CD14-positive monocyte (primary cell): ENCODE results near the gene ZNF318. TPM values are rescaled to one million over a fixed set of nuclear protein-coding genes. Genes with fewer than 3 reads are reported as not detected.
"Not testable (repeated sequence)": the region's sequence is repeated elsewhere in the genome, so short reads cannot be mapped to it uniquely, and the experiment has no call there.

Source experiments
- DNase-seq, 3 donors: peaks; one replicate each; pipeline ENCODE4 v3.0.0-alpha.2; 2011 to 2022
- H2AFZ ChIP-seq: 2 replicates; pipeline ENCODE4 v1.6.0; 2012; ENCODE audit warnings: mild to moderate bottlenecking, low read depth, low read length, inconsistent platforms; ENCODE audit not compliant: insufficient read depth, poor library complexity, severe bottlenecking
- H3K27ac ChIP-seq, 2 donors: 1 replicate in 1 of 2; 2 replicates in 1 of 2; pipeline ENCODE4 v1.5.1; 2012 to 2013; ENCODE audit warnings: low read length in 2 of 2, control low read depth in 1 of 2, inconsistent platforms in 1 of 2, low read depth in 1 of 2, mild to moderate bottlenecking in 1 of 2
- H3K27me3 ChIP-seq, 2 donors: one replicate each; pipeline versions ENCODE4 v1.6.0 to v1.6.1; 2011 to 2013; ENCODE audit warnings: low read length in 2 of 2; ENCODE audit not compliant: control insufficient read depth in 2 of 2, insufficient read depth in 2 of 2
- H3K36me3 ChIP-seq, 2 donors: replicated peaks in 1 of 2; 1 replicate in 1 of 2; 2 replicates in 1 of 2; pipeline versions ENCODE4 v1.5.1 to v1.6.1; 2012 to 2013; ENCODE audit warnings: low read length in 2 of 2, control low read depth in 1 of 2, inconsistent platforms in 1 of 2, mild to moderate bottlenecking in 1 of 2; ENCODE audit not compliant: insufficient read depth in 2 of 2, control insufficient read depth in 1 of 2
- H3K4me1 ChIP-seq, 2 donors: 1 replicate in 1 of 2; 2 replicates in 1 of 2; pipeline versions ENCODE4 v1.5.1 to v1.6.1; 2012 to 2013; ENCODE audit warnings: low read length in 2 of 2, control low read depth in 1 of 2, inconsistent platforms in 1 of 2, mild to moderate bottlenecking in 1 of 2, moderate library complexity in 1 of 2; ENCODE audit not compliant: insufficient read depth in 2 of 2, control insufficient read depth in 1 of 2
- H3K4me2 ChIP-seq: replicated peaks from 2 replicates; pipeline ENCODE3; 2012; ENCODE audit warnings: low read length, moderate library complexity, mild to moderate bottlenecking; ENCODE audit not compliant: poor library complexity, severe bottlenecking; ENCODE audit errors: extremely low read depth
- H3K4me3 ChIP-seq, 3 experiments: fragments of 200-600 bp in 1 of 3; sonication (generic) in 1 of 3; replicated peaks in 1 of 3; 1 replicate in 2 of 3; 2 replicates in 1 of 3; pipeline ENCODE4 v1.5.1; 2011 to 2013; ENCODE audit warnings: low read length in 3 of 3, mild to moderate bottlenecking in 3 of 3, control low read depth in 2 of 3, low read depth in 2 of 3, inconsistent platforms in 1 of 3, moderate library complexity in 1 of 3
- H3K79me2 ChIP-seq: 2 replicates; pipeline ENCODE4 v1.6.0; 2012; ENCODE audit warnings: mild to moderate bottlenecking, control low read depth, inconsistent platforms, low read length, moderate library complexity; ENCODE audit not compliant: insufficient read depth
- H3K9ac ChIP-seq: 2 replicates; pipeline ENCODE4 v1.6.0; 2017; ENCODE audit warnings: low read length, mild to moderate bottlenecking; ENCODE audit not compliant: insufficient read depth, poor library complexity, severe bottlenecking
- H3K9me3 ChIP-seq, 2 donors: replicated peaks in 1 of 2; 1 replicate in 1 of 2; 2 replicates in 1 of 2; pipeline versions ENCODE4 v1.5.1 to v1.6.1; 2012 to 2013; ENCODE audit warnings: low read length in 2 of 2, control low read depth in 1 of 2; ENCODE audit not compliant: control insufficient read depth in 1 of 2, insufficient read depth in 1 of 2
- H4K20me1 ChIP-seq: 2 replicates; pipeline ENCODE4 v1.6.0; 2012; ENCODE audit warnings: mild to moderate bottlenecking, low read length, control low read depth, moderate library complexity; ENCODE audit not compliant: insufficient read depth
- H3K27ac Mint-ChIP-seq, 7 donors: one replicate each; pipeline ENCODE4 v1.8.0; 2020; ENCODE audit warnings: mild to moderate bottlenecking in 7 of 7, mixed read lengths in 7 of 7, moderate library complexity in 6 of 7, inconsistent platforms in 2 of 7
- H3K27me3 Mint-ChIP-seq, 3 donors: one replicate each; pipeline ENCODE4 v1.8.0; 2021 to 2022; ENCODE audit warnings: low read depth in 3 of 3, mild to moderate bottlenecking in 3 of 3, mixed read lengths in 3 of 3, moderate library complexity in 3 of 3, inconsistent platforms in 1 of 3
- H3K36me3 Mint-ChIP-seq, 2 donors: one replicate each; pipeline ENCODE4 v1.8.0; 2020; ENCODE audit warnings: mixed read lengths in 2 of 2, inconsistent platforms in 1 of 2, mild to moderate bottlenecking in 1 of 2
- H3K4me1 Mint-ChIP-seq: one replicate; pipeline ENCODE4 v1.8.0; 2020; ENCODE audit warnings: mild to moderate bottlenecking, mixed read lengths
- H3K4me3 Mint-ChIP-seq, 2 donors: one replicate each; pipeline ENCODE4 v1.8.0; 2020; ENCODE audit warnings: mild to moderate bottlenecking in 2 of 2, mixed read lengths in 2 of 2, moderate library complexity in 1 of 2
- H3K9me3 Mint-ChIP-seq, 7 donors: one replicate each; pipeline ENCODE4 v1.8.0; 2020 to 2022; ENCODE audit warnings: mixed read lengths in 7 of 7, mild to moderate bottlenecking in 6 of 7, moderate library complexity in 6 of 7, inconsistent platforms in 2 of 7
- WGBS: methylation state at CpG from one replicate; pipeline ENCODE4 v1.1.5; 2013; ENCODE audit warnings: missing lambda C conversion rate; ENCODE audit not compliant: insufficient coverage; 5-methylcytosine and 5-hydroxymethylcytosine counted together
- intact Hi-C, 2 donors: fragments of 100-400 bp; cut with micrococcal nuclease; formaldehyde crosslinking; loops; one replicate each; pipeline versions ENCODE4 v1.15.0 to v1.15.1; 2023
- polyA plus RNA-seq, 3 donors: library from polyadenylated mRNA; depleted of rRNA in 1 of 3; unstranded in 2 of 3; stranded (reverse) in 1 of 3; fragments of 300-500 nt in 2 of 3; fragments of >200 nt in 1 of 3; fragmentation: Illumina TruSeq in 2 of 3; gene quantifications; 1 replicate in 2 of 3; 2 replicates in 1 of 3; pipeline ENCODE4 v1.2.3, GENCODE V29; 2012 to 2021
- TF ChIP-seq, protein P1 (sequence below): fragments of 200-600 bp; IDR thresholded peaks from one replicate; pipeline ENCODE4 v1.8.0; 2022; ENCODE audit warnings: antibody characterized with exemption, mild to moderate bottlenecking

ZNF318 gene
- polyA plus RNA-seq, 3 donors, result 3.2 to 19.4 (median 3.6) TPM

DNA sequence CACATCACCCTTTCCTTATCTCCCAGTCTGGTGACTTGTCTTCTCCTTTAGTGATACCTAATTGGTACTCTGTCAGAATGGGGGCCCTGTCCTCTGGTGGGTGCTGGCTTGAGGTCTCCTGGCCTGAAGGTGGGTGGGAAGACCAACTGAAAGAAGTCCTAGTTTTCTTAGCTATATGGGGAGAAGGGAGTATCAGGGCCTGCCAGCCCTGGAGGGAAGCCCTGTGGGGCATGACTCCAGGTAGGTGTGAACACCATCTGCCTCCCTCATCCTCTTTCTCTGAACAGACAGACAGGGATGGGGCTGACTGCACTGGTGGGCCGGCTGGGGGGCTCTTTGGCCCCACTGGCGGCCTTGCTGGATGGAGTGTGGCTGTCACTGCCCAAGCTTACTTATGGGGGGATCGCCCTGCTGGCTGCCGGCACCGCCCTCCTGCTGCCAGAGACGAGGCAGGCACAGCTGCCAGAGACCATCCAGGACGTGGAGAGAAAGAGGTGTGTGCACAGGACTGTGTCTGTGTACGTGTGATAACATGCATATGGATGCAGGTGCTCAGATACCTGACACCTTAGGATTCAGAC lies 65.6 kb downstream of the ZNF318 start:
- Mint-ChIP-seq H3K36me3 (no peaks in the 10 kb centered on the region), H3K9me3 (no peaks in the 10 kb centered on the region), H3K4me1 (peaks cover 21% of the 10 kb centered on the region), H3K27ac (no peak overlapping the region), H3K27me3 (peaks cover 5 to 13% (median 7%) of the 10 kb centered on the region in 3 donors), H3K4me3 (no peak overlapping the region)
- Histone ChIP-seq H3K4me2 (no peak overlapping the region), H3K79me2 (no peaks in the 10 kb centered on the region), H3K9ac (no peak overlapping the region), H4K20me1 (no peaks in the 10 kb centered on the region), H3K27me3 (peaks cover 0 to 3% of the 10 kb centered on the region in 2 donors), H3K4me3 (no peak overlapping the region), H3K27ac (no peak overlapping the region), H3K9me3 (no peaks in the 10 kb centered on the region), H3K4me1 (peaks cover 11 to 14% of the 10 kb centered on the region in 2 donors), H2AFZ (no peak overlapping the region), H3K36me3 (no peaks in the 10 kb centered on the region)
- WGBS, result 96% methylated on average over 4 of the region's 8 CpGs
- TF ChIP-seq, protein P1, sequence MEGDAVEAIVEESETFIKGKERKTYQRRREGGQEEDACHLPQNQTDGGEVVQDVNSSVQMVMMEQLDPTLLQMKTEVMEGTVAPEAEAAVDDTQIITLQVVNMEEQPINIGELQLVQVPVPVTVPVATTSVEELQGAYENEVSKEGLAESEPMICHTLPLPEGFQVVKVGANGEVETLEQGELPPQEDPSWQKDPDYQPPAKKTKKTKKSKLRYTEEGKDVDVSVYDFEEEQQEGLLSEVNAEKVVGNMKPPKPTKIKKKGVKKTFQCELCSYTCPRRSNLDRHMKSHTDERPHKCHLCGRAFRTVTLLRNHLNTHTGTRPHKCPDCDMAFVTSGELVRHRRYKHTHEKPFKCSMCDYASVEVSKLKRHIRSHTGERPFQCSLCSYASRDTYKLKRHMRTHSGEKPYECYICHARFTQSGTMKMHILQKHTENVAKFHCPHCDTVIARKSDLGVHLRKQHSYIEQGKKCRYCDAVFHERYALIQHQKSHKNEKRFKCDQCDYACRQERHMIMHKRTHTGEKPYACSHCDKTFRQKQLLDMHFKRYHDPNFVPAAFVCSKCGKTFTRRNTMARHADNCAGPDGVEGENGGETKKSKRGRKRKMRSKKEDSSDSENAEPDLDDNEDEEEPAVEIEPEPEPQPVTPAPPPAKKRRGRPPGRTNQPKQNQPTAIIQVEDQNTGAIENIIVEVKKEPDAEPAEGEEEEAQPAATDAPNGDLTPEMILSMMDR, result no peak
- intact Hi-C loops, result no loop called here
- DNase-seq, result no peak

DNA sequence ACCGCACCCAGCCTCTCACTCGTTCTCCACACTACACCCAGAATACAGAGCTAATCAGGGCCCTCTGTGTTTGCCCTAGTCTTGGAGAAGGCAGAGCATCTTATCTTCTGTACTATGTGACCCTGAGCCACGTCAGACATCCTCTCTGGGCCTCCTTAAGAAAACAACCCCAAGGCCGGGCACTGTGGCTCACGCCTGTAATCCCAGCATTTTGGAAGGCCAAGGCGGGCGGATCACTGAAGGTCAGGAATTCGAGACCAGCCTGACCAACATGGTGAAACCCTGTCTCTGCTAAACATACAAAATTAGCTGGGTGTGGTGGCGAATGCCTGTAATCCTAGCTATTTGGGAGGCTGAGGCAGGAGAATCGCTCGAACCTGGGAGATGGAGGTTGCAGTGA lies 66.4 kb downstream of the ZNF318 start:
- H3K4me1 ChIP-seq, H3K9me3 ChIP-seq, H2AFZ ChIP-seq, H3K9me3 Mint-ChIP-seq, H3K36me3 Mint-ChIP-seq, H3K27me3 ChIP-seq, intact Hi-C loops, H3K4me2 ChIP-seq, H3K4me3 Mint-ChIP-seq, DNase-seq, H3K79me2 ChIP-seq, H3K27ac Mint-ChIP-seq, H3K9ac ChIP-seq, H3K4me3 ChIP-seq, H3K27ac ChIP-seq, H3K36me3 ChIP-seq, H4K20me1 ChIP-seq: not testable (repeated sequence)
- H3K27me3 Mint-ChIP-seq, result peaks cover 5 to 14% (median 8%) of the 10 kb centered on the region in 3 donors
- WGBS, result 97% methylated on average over 5 of the region's 11 CpGs
- H3K4me1 Mint-ChIP-seq, result peaks cover 13% of the 10 kb centered on the region
